Measurements from ENCODE around the gene CDK4. TPM values are rescaled to one million over a fixed set of nuclear protein-coding genes. Genes with fewer than 3 reads are reported as not detected.
A peak's percentile ranks its signal among the peaks of the same experiment; 100 is the strongest.

Gene CDK4
- total RNA-seq, 1 donor from 2014 or later = 46.3 TPM

DNA sequence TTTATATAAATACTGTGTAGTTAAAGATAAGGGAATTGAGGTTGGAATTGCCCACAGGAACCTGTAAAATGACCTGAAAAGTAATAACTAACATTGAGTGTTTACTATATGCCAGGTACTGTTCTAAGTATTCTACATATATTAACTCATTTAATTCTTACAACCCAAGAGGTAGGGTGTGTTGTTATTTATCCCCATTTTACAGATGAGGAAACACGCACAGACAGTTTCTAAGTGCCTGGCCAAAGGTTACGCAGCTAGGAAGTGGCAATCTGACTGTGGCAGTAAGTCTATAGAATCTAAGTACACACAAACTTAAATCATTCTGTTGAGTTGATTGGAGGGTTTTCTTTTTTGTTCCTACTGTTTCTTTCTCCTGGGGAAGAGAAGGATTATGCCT lies 8.3 kb downstream of the CDK4 start:
- intact Hi-C loops (cut with DNase I) = no loop called here
- DNase-seq (ENCODE audit: low spot score) = no peak

DNA sequence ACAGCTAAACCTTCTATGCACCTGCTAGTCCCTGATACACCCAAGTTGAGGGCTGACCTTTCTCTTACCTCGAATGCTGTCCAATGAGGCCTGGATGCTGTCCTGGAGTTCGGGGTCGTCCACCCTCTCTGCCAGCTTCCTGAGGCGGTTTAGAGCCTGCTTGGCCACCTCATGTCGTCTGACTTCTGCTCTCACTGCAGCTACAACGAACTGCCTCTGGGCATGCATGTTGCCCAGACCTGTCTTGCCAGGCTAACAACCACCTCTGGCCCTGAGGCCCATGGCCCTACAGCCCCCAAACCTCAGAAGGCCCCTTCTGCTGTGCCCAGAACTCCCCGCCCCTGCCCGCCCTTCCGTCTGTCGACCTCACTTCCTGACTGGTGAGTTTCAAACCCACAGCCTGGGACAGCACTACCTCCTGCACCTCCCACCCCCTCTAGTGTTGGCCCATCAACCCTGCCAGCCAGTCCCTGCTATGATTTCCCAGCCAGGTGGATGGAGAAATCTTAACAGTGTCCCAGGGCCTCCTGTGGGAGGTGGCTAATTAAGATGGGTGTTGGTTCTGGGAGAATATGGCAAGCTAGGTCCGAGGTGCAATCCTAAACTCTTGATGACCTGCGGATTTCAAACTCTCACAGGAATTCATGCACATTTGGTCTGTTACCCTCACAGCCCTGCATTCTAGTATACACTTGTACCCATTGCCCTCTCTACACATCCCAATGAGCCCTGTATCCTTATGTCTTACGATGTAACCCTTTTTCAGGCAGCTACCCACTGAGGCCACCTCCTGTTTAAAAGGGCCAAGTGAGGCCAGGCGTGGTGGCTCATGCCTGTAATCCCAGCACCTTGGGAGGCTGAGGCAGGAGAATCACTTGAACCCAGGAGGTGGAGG lies 10.0 kb downstream of the CDK4 start:
- DNase-seq (ENCODE audit: low spot score) = no peak
- intact Hi-C loops (cut with DNase I) = no loop called here

- intact Hi-C loops (cut with DNase I) = no loop called here
- DNase-seq (ENCODE audit: low spot score) = no peak
Observed at GRCh38 chr12:57741413-57741789, 10.7 kb downstream of the CDK4 start.

GRCh38 chr12:57740656-57741412 lies 11.3 kb downstream of the CDK4 start:
- DNase-seq (ENCODE audit: low spot score) = peak; percentile 91
- intact Hi-C loops (cut with DNase I) = no loop called here

DNA sequence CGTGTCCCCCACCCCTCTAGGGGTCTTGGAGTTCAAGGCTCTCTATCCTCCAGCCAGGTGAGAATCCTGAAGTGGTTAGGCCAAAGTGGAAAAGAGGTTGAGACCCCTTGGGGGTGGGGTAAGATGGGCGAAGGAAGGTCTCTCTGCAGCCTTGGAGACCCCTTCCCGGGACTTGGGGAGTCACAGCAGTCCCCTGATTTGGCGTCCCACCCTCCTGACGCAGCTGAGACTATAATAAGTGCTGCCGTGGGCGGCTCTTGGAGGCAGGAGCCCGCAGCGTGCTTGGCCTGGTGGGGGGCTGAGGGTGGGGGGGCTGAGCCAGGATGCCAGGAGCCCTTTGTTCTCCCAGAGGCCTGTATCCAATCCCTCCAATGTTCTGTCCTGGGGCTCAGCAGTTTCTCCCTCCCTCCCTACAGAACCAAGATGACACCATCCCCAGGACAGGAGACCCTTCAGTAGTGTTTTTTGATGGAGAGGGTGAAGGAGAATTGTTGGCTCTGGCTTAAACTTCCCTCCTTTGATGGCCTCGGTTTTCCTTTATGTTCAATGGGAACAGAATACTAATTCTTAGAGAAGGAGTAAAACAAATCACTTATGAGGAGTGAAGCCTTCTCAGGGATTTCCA lies 12.1 kb downstream of the CDK4 start:
- intact Hi-C loops (cut with DNase I) = no loop called here
- no peak for DNase-seq (ENCODE audit: low spot score)

GRCh38 chr12:57739387-57739786 lies 12.7 kb downstream of the CDK4 start:
- DNase-seq (ENCODE audit: low spot score) = no peak
- intact Hi-C loops (cut with DNase I) = no loop called here

DNA sequence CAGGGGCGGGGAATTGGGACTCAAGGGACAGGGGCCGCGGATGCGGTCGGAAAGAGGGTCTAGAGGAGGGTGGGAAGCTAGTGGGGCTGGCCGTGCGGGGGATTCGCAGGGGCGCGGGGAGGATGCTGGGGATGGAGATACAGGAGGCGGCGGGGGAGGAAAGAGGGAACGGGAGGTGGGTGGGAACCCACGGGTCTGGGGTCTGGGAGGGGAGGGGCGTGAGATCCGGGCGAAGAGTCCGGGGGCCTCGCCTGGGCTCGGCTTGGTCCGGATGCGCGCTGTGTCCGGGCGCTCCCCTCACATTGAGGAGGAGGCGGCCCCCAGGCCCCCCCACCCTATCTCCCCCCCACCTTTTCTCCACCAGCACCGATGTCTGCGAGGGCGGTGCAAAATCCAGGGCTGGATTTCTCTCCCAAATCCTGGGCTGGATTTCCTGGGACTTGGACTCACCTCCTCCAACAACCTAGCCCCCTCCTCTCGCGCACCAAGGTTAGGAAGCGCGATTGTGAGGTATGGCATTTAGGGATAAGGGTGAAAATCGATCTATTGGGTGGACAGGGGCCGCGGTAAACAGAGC lies 13.4 kb downstream of the CDK4 start, which contains the start of gene AGAP2:
Gene AGAP2, minus strand, starts transcription at position 82 of the 577 bp plus-strand sequence. CDS start 496 bp downstream, outside the sequence.
- intact Hi-C loops (cut with DNase I) = no loop called here
- DNase-seq (ENCODE audit: low spot score) = no peak

DNA sequence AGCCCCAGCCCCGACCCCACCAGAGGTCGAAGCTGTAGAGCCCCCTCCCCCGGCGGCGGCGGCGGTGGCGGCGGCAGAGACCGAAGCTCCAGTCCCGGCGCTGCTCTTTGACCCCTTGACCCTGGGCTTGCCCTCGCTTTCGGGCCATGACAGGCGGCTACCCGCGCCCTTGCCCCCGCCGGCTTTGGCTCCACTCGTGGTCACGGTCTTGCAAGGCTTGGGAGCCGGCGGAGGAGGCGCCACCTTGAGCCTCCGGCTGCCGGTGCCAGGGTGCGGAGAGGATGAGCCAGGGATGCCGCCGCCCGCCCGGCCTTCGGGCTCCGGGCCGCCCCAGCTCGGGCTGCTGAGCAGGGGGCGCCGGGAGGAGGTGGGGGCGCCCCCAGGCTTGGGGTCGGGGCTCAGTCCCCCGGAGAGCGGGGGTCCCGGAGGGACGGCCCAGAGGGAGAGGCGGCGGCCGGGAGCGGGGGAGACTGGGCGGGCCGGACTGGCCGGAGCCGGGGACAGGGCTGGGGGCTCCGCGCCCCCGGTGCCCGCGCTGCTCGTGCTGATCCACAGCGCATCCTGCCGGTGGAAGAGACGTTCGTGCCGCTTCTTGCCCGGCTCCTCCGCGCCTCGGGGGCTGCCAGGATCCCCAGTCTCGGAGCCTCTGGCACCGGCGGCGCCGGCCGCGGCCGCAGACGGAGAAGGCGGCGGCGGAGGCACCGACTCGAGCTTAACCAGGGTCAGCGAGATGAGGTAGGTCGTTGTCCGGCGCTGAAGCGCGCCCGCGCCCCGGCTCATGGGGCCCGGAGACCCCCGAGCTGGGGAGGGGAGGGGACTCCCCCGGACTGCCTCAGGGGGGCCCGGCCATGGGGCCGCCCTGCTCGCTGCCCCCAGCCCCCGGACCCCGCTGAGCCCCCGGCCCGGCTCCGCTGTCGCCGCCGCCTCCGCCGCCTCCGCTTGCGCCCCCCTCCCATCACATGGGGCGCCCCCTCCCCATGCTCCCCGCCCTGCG lies 14.3 kb downstream of the CDK4 start:
- no peak for DNase-seq (ENCODE audit: low spot score)
- intact Hi-C loops (cut with DNase I) = no loop called here

DNA sequence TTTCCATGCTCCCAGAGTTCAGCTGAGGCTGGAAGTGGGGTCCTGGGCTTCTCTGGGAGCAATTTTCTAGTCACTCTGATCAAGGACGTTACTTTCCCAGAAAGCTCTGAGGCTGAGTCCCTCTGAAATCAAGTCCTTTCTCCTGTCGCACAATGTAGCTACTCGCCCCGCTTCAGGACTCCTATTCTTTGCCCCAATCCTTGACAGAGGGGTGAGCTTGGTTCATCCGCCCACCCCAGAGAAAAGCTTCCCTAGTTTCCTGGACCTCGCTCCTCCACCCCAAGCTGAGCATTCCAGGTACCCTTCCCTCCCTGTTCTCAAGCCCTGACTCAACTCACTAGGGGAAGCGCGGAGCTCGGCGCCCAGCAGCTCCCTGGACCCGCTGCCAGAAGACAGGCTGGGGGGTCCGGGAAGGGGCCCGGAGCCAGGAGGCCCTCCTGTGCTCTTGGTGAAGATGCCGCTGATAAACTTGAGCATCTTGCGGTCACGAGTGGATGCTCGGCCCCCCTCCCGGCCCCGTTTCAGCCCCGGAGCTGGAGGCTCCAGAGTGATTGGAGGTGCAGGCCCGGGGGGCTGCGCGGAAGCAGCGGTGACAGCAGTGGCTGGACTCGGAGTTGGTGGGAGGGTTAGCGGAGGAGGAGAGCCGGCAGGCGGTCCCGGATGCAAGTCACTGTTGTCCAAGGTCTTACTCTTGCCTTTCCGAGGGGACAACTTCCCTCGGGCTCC lies 15.2 kb downstream of the CDK4 start:
- intact Hi-C loops (cut with DNase I) = no loop called here
- DNase-seq (ENCODE audit: low spot score) = no peak

GRCh38 chr12:57735952-57736740 lies 16.0 kb downstream of the CDK4 start:
- intact Hi-C loops (cut with DNase I) = no loop called here
- no peak for DNase-seq (ENCODE audit: low spot score)

DNA sequence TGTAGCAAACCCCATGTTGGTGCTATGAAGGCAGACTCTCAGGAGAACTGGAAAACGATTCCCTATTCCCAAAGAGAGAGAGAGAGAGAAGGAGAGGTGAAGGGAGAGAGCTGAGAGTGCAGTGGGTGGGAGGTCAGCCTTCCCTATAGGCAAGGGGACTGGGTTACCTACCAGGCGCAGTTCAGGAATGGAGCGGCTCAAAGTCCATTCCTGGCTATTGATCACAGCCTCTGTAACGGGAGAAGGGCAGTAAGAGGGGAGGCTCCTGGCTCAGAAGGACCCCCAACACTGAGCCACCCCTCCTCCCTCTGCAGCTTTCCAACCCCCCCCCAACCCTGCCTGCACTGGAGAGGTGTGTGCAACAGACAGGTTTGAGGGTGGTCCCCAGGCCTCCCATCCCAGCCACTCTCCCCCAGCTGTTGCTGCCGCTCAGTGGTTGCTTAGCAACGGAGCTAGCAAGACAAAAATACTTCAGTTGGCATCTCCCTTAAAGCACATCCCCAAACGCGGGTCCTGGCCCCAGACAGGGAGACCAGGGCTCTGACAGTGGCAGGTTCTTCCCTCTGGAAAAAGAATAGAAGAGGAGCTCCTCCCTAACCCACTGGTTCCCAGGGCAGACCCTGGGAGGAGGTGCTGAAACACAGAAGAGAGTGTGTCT lies 16.8 kb downstream of the CDK4 start:
- intact Hi-C loops (cut with DNase I) = no loop called here
- DNase-seq (ENCODE audit: low spot score) = no peak

DNA sequence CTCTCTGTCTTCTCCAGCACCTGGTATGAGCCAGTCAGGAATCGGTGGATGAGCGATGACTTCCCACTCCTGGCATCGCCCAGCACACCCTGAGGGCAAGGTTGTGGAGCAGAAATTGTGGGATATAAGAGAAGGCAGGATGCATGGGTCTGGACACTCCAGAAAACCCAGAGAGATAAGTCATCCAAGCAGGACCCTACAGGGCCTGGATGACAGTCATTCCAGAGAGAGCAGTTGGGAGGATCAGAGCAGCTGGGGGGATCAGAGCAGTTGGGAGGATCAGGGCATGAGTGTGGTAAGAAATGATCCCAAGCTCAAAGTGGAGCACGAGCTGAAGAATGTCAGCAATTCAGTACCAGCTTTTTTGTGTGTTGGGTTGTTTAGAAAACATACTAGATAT lies 17.5 kb downstream of the CDK4 start:
- intact Hi-C loops (cut with DNase I) = no loop called here
- no peak for DNase-seq (ENCODE audit: low spot score)

DNA sequence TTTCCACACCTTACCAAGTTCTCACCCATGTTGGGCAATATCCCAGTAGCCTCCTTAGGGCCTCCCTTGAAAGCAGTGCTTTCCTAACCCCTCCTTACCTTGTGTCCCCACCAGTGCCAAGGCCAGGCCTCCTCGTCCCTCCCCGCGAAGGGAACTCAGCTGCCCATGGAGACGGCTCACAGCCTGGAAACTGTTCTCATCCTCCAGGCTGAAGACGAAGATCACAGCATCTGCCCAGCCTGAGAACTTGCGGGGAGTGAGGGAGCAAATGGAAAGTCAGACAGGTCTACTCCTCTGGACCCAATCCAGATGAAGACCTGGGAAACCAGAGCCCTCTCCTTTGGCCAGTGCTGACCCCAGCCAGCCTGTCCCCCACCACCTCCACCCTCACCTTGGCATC lies 18.2 kb downstream of the CDK4 start:
- intact Hi-C loops (cut with DNase I) = no loop called here

DNA sequence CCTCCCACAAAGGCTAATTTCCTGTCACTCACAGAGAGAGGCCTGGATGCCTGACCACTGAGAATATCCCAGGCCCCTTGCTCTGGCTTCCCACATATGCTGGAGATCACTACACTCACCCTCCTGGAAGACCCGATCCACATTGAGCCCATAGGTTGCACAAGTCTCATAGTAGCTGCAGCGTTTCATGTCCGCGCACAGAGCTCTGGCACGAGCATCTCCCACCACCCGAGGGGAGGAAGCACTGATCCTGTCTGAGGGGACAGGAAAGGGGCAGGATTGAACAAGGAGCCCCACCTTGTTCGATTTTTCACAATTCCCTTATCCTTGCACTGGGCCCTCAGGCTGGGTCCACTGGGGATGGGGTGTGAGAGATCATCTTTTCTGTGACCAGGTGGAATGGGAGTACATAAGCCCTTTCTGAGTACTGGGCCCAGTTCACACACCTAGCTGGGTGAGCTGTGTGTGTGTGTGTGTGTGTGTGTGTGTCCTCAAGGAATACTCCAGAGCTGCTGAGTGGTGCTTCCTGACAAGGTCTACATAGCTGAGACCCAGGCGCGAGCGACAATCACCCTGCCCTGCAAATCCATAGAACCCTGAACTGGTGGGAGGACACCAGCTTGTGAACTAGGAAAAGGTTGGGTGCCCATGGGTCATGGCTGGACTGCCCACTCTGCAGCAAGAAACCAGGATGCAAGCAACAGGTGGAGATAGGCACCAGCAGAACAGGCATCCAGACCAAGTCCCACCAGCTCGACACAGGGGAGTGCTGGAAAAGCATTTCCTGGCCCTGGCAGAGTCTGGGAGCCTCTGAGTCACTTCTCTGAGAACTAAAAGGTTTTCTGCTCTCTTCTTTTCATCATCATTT lies 19.1 kb downstream of the CDK4 start:
- DNase-seq (ENCODE audit: low spot score) = no peak
- intact Hi-C loops (cut with DNase I) = no loop called here

More for the DNA sequence above, 18.2 kb downstream of the CDK4 start:
- no peak for DNase-seq (ENCODE audit: low spot score)

GRCh38 chr12:57732270-57732669 lies 19.8 kb downstream of the CDK4 start:
- no peak for DNase-seq (ENCODE audit: low spot score)
- intact Hi-C loops (cut with DNase I) = no loop called here

All from cardiac septum (tissue), 1 donor.